GM10266 (cell line): ENCODE results near the gene ATP6V0C.
A peak's percentile ranks its signal among the peaks of the same experiment; 100 is the strongest.

Experiments used
- DNase-seq: peaks from one replicate; pipeline ENCODE4 v3.0.0; 2012; ENCODE audit errors: extremely low spot score
- TF ChIP-seq, protein P1 (sequence below): IDR thresholded peaks from 2 replicates; pipeline ENCODE4 v1.5.1; 2012; ENCODE audit warnings: mild to moderate bottlenecking, low read depth; ENCODE audit not compliant: control insufficient read depth, insufficient read depth; ENCODE audit errors: missing control alignments

Gene ATP6V0C

DNA sequence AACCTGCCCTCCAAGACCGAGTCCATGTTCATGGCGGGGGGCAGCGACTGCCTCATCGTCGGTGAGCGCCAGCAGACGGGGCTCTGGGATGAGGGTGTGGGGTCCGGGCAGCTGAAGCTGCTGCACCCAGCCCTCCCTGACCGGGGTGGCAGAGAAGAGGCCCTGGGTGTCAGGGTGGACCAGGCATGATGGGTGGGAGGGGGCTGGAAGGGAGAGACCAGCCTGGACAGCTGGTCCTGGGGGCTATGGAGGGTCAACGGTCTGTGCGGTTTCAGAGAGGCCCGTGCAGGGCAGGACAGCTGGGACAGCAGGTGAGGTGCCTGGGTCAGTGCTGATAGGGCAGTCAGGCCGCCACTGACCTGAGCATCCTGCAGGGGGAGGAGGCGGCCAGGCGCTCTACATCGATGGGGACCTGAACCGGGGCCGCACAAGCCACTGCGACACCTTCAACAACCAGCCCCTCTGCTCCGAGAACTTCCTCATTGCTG is 13.3 kb upstream of the ATP6V0C start:
- TF ChIP-seq, protein P1, sequence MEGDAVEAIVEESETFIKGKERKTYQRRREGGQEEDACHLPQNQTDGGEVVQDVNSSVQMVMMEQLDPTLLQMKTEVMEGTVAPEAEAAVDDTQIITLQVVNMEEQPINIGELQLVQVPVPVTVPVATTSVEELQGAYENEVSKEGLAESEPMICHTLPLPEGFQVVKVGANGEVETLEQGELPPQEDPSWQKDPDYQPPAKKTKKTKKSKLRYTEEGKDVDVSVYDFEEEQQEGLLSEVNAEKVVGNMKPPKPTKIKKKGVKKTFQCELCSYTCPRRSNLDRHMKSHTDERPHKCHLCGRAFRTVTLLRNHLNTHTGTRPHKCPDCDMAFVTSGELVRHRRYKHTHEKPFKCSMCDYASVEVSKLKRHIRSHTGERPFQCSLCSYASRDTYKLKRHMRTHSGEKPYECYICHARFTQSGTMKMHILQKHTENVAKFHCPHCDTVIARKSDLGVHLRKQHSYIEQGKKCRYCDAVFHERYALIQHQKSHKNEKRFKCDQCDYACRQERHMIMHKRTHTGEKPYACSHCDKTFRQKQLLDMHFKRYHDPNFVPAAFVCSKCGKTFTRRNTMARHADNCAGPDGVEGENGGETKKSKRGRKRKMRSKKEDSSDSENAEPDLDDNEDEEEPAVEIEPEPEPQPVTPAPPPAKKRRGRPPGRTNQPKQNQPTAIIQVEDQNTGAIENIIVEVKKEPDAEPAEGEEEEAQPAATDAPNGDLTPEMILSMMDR, result no peak
- no peak for DNase-seq

DNA sequence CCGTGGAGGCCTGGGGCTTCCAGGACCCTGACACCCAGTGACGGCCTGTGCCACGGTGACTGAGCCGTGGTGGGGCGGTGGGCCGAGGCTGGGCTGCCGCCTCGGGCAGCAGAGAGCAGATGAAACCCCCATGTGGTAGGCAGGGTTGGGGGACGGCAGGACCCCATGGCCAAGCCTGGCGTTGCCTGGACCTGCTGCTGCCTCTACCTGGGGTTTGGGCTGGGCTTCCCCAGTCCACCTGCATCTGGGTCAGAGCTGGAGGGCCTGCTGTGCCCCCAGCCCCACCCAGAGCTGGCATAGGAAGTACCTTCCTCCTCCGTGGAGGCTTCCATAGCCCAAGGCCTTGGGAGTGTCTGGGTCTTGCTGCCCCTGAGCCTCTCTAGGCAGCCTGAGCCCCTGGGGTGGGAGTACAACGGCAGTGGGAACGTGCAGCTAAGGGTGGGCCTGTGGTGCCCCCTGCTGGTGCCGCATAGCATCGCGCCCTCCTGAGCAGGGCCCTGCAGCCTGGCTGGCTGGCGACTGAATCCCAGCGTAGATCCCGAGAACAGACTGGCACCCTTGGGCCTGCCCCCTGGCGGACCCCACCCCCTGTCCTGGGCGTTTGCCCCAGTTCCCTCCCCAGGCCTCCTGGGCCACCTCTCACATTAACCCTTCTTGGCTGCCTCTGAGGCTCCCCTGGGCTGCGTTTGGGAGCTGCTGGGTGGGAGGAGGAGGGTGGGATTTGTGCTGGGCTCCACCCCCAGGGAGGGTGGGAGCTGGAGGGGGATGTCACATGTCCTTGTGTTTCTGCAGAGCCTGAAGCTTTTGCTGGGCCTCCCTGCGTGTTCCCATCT is 12.6 kb upstream of the ATP6V0C start:
- TF ChIP-seq, protein P1, result peak; percentile 97

DNA sequence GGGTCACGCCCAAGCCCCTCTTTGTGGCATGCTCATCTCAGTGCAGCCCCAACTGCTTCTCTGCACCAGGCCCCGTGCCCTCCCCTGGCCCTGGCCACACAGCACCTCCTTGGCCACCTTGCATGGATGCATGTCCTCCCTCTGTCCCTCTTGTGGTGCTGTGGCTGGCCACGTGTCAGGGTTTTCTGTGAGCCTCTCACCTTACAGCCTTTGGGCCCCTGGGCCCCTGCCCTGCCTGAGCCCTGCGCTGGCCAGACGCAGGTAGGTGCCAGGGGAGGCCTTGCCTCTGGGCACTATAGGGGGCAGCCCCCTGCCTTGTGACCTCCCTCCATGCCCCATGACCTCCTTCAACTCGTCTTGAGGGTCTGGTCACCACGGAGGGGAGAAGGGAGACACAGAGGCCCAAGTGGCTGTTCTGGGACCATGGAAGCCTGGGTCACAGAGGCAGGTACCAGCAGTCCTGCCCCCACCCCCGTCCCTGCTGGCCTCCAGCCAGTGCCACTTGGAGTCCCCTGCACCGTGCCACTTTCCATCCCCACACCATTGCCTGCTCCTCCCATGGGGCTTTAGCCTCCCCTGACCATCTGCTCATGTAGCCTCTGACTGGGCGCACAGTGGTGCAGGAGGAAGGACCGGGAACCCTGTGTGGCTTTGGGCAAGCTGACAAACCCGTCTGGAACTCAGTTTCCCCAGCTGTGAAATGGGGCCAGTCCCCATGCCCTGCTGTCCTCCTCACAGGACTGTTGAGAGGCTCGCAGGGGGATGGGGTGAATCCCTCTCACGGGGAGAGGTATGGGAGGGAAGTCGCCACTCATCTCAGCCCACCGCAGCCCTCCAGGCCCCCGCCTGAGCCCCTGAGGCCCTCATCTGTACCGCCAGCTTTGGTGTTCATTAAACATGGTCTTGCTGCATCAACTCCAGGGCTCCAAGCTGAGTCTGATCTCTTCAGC is 11.5 kb upstream of the ATP6V0C start:
- no peak for DNase-seq
- TF ChIP-seq, protein P1, result no peak

More for the DNA sequence above, 12.6 kb upstream of the ATP6V0C start:
- DNase-seq, result peak; percentile 88

DNA sequence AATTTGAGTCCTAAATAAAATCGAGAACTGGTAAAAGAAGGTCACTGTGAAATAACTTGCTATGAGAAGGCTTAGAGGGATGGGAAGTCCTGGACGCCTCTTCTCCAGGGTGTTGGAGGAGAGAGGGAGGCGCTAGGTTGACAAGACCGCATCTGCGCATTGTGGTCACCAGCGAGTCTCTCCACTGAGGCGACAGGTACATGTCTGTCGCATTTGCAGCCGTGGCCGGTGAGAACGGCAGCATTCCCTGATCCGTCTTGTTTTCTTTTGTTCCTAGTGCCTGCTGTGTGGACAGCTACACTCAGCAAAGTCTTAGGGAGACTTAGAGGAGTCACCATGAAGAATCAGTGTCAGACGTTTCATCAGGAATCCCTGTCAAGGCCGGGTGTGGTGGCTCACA is 8.1 kb upstream of the ATP6V0C start:
- DNase-seq, result no peak
- TF ChIP-seq, protein P1, result no peak

DNA sequence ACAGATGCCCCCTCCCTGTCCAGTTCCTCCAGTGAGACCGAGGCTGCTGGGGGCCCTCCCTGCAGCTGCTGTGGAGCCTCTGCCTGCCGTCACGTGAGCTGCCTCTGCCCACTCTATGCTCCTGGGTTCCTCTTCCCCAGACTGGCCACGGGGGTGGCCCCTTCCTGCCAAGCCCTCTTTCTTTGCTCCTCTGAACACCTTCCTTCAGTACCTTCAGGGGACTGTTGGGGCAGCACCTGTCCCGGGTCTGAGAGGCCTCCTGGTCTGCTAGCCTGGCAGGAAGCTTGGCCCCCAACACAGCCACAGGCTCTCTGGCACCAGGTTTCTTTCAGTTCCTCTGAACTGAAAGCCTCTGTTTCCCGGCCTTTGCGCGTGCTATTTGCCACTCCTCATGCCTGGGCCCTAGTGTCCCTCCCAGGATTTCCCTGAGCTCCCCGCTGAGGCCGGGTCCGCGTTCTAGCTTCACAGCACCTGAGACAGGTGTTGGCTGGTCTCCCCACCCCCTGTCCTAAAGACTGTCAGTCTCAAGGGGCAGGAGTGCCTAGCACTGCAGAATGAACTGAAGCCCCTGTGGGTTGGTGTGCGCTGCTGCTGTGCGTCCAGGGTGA is 6.6 kb upstream of the ATP6V0C start:
- peak; percentile 77 for DNase-seq
- TF ChIP-seq, protein P1, result peak; percentile 22

GRCh38 chr16:2507665-2508064 is 6.1 kb upstream of the ATP6V0C start:
- TF ChIP-seq, protein P1, result no peak
- DNase-seq, result no peak
